Measurements from ENCODE around the gene SARS1.
"Not testable (repeated sequence)": the region's sequence is repeated elsewhere in the genome, so short reads cannot be mapped to it uniquely, and the experiment has no call there.

Gene SARS1

DNA sequence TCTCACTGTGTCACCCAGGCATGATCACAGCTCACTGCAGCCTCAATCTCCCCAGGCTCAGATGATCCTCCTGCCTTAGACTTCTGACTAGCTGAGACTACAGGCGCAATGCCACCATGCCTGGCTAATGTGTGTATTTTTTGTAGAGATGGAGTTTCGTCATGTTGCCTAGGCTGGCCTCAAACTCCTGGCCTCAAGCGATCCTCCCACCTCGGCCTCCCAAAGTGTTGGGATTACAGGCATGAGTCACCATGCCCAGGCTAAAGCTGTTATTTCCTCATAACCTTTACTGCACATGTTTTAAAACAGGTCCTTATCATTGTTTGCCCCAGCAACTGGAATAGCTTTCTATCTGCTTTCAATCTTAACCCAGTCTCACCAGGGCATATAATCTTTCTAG lies 2.9 kb downstream of the SARS1 start:
- H3K4me3 ChIP-seq = no peak overlapping the region
- no peak overlapping the region for H3K27ac ChIP-seq

DNA sequence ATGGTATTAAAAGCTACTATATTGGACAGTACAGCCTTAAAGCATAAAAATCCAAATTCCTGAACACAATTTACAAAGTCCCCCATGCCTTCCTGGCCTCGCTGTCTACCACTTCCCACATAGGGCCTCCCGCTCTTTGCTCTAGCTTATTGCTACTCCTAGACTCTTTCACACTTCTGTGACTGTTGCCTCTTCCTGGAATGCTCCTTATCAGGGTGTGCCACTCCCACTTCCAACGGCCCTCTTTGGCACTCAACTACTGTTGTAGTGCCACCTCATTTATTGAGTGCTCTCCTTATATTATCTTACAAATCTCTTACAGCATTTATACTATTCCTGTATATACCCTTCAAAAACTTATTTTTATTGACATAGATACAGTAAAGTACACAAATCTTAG lies 4.8 kb downstream of the SARS1 start:
- Histone ChIP-seq H3K27ac (no peak overlapping the region), H3K4me3 (no peak overlapping the region)

DNA sequence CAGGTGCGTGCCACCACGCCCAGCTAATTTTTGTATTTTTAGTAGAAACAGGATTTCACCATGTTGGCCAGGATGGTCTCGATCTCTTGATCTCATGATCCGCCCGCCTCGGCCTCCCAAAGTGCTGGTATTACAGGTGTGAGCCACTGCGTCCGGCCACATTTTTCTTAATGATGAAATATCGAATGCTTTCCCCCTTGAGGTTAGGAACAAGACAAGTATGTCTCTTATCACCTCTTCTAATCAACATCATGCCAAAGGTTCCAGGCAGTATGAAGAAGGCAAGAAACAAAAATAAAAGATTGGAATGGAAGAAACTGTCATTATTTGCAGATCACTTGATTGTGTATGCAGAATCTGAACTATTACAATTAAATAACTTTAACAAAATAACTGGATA lies 7.5 kb downstream of the SARS1 start:
- H3K4me3 ChIP-seq, H3K27ac ChIP-seq: not testable (repeated sequence)

DNA sequence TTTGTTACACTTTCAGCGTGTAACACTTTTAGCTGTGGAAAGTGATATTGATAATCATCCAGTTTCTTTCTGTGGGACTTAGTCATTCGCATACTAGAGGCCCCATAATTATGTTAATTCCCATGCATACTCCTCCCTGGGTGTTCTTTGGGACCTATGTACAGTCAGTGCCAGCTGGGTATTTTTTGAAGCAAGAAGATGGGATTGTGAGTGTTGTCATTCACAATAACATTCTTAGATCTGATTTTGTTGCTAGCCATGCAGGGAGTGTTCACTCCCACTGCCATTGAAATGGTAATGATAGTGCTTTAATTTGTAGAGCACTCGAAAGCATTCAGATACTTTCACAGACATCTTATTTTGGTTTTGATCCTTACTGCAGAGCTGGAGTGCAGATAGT lies 11.6 kb downstream of the SARS1 start:
- no peak overlapping the region for H3K4me3 ChIP-seq
- no peak overlapping the region for H3K27ac ChIP-seq

DNA sequence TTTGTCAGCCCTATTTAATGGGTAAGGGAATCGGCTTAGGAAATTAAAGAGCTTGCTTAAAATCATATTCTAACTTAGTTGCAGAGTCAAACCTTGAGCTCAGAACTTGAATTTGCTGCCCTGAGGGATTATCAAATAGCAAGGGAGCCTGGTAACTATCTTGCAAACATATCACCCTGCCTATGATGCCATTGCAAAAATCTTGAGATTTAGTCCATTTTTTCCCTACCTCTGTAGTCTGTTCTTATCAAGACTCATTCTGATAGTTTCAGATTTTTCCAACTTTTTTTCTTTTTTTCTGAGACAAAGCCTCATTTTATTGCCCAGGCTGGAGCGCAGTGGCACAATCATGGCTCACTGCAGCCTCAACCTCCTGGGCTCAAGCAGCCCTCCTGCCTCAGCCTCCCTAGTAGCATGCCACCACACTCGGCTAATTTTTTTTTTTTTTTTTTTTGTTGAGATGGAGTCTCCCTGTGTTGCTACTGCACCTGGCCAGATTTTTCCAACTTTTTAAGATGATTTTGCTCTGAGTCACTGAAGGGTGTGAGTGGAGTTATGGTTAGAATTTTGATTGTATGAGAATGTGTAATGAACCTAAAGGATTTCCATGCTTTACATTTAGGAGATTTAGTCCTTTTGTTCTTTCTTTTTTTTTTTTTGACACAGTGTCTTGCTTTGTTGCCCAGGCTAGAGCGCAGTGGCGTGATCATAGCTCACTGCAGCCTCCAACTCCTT lies 12.2 kb downstream of the SARS1 start:
- no peak overlapping the region for H3K27ac ChIP-seq
- H3K4me3 ChIP-seq = no peak overlapping the region

DNA sequence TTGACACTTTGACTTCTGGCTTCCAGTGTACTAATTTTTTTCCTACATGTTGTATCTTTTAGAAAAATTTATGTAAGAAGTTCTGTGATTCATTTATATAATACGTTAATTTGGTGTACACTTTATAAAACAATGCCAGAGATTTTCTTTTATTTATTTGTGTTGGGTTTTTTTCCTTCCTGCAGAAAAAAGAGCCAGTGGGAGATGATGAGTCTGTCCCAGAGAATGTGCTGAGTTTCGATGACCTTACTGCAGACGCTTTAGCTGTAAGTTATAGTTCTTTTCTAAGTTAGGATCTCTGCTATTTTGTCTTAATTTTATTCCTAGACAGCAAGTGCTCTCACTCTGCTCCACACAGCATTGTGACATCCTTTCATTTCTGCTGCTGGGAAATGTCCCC lies 14.4 kb downstream of the SARS1 start:
- Histone ChIP-seq H3K4me3 (no peak overlapping the region), H3K27ac (no peak overlapping the region)

DNA sequence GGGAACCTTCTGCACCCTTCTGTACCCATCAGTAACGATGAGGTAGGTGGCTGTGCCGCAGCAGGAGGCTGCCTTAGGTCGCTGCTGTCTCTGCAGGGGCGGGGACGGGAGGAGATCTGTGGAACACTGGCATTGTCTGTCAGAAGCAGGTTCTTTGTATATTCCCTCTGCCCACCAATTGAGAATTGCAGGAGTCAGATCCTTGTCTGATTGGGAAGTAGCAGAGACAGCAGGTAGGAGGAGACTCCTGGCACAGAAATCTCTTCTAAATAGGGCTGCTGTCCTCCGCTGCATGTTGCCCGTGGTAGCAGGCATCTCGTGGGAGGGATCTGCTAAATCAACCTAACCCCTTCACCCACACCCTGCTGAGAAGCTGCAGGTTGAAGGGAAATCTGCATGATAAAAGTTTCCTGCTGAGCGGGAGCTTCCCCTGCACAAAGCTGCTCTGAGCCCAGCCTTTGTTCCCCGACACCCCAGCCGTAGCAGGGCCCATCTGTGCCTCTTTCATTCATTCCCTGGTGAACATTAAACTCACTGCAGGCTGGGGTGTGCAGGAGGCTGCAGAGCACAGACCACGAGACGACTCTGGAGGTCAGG lies 15.9 kb downstream of the SARS1 start:
- Histone ChIP-seq H3K4me3 (no peak overlapping the region), H3K27ac (no peak overlapping the region)

DNA sequence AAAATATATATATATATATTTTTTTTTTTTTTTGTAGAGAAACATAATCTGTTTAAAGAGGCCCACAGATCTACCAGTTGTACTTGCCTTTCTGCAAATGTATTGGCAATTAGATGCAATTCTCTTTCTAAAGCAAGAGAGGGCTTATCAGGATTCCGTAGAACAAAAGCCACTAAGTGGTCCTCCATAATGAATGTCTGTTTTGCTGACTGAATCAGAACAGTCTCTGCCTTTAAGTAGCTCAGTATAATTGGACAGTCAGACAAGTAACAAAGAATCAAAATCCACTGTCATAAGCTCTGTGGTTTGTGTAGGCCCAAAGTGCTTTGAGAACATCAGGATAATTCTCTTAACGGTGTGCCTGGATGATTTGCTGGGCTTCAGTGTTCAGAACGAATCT lies 17.3 kb downstream of the SARS1 start:
- Histone ChIP-seq H3K27ac (no peak overlapping the region), H3K4me3 (no peak overlapping the region)

DNA sequence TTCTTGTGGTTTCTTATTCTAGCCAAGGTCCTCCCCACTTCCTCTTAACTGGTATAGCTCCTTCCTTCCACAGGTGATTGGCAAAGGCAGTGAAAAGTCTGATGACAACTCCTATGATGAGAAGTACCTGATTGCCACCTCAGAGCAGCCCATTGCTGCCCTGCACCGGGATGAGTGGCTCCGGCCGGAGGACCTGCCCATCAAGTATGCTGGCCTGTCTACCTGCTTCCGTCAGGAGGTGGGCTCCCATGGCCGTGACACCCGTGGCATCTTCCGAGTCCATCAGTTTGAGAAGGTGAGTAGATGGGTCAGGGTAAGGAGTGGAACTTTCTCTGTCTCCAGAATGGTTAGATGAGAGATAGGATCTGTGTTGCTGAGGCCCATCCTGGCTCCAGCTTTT lies 21.4 kb downstream of the SARS1 start:
- Histone ChIP-seq H3K27ac (no peak overlapping the region), H3K4me3 (no peak overlapping the region)

DNA sequence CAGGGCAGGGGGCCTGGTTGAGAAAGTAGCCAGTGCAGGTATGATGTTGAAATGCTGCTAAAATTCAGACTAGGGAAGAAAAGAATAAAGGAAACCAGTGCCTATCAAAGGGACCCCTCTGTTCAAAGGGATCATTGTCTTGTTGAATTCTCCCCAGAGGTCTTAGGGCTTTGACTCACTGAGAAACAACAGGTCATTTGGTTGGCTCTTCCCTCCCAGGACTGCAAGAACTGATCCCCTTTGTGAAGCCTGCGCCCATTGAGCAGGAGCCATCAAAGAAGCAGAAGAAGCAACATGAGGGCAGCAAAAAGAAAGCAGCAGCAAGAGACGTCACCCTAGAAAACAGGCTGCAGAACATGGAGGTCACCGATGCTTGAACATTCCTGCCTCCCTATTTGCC lies 23.8 kb downstream of the SARS1 start:
- Histone ChIP-seq H3K27ac (no peak overlapping the region), H3K4me3 (no peak overlapping the region)

DNA sequence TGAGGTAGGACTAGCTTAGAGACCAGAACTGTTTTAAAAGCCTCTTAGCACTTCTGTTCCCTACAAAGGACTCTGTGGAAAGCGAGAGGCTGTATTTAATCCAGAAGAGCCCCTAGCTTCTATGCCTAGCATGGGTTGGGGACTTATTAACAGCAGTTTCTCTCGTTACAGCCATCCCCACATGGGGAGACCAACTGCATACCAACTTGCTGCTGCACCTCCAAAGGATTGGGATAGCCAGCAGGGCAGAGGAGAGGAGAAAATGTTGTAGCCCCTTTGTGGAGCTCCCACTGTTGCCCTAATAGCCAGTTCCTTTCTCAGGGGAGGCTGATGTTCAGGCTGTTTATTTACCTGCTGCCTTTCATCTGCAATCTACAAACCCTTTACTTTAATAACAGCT lies 24.7 kb downstream of the SARS1 start:
- Histone ChIP-seq H3K4me3 (no peak overlapping the region), H3K27ac (peak overlapping the region in 5 of 21 experiments; percentile 49 to 86 (median 77))

DNA sequence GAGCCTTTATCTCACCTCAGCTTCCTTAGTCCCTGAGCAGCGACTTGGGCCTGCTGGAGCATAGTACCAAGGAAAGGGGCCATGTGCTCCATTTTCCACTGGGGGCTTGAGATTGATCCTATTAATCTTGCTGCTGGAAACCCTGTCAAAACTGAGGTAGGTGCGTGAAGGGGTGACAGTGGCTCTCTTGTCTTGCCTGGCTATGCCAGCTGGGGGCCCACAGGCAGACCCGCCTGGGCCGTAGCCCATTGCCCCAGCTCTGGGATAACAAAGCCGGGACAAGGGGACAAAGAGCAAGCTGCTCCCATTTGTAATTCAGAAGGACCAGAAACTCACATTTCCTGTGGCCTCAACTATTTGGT lies 25.3 kb downstream of the SARS1 start:
- Histone ChIP-seq H3K4me3 (no peak overlapping the region), H3K27ac (peak overlapping the region in 18 of 21 experiments; percentile 1 to 89 (median 75))

DNA sequence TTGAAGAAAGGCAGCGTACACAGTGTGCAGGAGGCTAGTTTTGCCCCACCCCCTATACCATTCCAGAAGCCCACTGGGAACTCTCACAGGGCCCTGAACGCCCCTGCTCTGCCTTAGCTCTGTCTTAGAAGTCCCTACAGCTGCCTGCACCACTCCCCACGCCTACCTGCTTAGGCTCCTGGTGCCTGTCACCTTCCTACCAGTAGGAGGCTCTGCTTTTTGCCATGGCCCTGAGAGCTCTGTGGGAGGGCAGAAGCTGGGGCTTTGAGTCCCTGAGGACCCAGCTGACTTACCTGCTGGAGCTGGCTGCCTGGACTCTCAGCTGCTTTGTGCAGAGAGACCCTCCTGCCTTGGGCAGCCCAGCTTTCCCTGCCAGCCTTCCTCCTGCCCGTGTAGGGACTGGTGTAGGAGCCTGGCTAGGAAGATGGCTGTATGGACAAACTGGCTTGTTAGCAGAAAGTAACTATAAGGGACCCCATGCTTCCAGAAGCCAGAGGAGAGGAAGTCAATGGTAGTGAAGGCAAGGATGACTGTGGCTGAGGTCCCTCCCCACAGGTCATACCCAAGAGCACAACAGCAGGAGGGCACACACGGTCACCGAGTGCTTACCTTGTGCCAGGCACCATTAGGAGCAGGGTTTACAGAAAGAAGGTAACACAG lies 25.8 kb downstream of the SARS1 start:
- Histone ChIP-seq H3K4me3 (no peak overlapping the region), H3K27ac (peak overlapping the region in 20 of 21 experiments; percentile 46 to 89 (median 74))

DNA sequence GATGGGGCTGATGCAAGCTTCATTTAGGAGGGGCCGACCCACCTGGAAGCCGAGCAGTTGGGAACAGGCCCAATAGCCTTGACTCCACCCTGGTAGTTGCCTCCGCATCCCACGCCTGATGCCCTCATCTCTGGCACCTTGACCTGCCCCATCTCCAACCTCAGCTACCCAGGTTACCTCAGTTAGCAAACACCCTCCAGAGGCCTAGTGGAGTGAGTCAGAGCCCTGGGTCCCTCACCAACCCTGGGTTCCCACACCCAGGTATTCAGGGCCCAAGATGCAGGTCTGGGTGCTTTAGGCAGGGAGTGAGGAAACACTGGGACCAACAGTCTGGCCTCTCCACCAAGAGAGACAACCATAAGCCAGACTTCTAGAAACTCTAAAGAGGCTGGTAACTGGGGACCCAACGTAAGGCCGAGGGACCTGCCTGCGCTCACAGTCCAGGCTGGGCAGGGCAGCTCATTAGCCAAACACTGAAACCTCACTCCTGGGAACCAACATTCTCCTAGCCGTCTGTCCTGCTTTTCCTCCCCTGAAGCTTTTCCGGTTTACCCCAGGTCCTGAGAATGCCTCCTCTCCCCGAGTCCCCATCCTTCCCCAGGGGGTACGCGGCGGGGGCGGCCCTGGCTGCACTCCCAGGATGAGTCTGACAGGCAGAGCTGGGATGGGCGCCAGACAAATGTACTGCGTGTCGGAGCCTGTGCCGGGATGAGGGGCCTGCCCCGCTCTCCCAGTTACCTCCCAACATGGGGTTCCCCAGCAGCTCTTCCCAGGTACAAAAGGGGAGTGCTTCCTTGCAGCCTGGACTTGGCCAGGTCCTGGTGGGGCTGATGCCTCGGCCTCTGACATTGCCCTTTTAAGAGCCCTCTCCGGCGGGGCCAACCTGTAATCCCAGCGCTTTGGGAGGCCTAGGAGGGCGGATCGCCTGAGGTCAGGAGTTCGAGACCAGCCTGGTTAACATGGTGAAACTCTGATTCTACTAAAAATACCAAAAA lies 26.7 kb downstream of the SARS1 start:
- no peak overlapping the region for H3K4me3 ChIP-seq
- H3K27ac ChIP-seq = peak overlapping the region in 20 of 21 experiments; percentile 37 to 89 (median 73)

DNA sequence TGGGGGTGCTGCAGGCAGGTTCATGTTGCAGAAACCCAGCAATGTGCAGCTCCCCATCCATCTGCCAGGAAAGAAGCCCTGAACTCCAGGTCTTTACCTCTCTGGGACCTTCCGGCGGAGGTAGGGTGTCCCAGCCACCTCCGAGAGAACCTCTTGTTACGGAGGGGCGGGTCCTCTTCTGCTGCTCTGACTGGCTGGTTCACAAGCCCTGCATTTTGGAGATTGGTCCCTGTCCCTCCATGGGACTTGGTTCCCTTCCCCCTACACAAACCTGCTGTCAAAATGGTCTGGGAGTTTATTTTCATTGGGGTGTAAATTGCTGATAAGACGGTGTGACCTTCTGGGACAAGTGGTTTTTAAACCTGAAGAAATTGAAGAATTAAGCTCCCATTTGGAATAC lies 27.6 kb downstream of the SARS1 start:
- no peak overlapping the region for H3K4me3 ChIP-seq
- H3K27ac ChIP-seq = peak overlapping the region in 7 of 21 experiments; percentile 23 to 87 (median 77)

DNA sequence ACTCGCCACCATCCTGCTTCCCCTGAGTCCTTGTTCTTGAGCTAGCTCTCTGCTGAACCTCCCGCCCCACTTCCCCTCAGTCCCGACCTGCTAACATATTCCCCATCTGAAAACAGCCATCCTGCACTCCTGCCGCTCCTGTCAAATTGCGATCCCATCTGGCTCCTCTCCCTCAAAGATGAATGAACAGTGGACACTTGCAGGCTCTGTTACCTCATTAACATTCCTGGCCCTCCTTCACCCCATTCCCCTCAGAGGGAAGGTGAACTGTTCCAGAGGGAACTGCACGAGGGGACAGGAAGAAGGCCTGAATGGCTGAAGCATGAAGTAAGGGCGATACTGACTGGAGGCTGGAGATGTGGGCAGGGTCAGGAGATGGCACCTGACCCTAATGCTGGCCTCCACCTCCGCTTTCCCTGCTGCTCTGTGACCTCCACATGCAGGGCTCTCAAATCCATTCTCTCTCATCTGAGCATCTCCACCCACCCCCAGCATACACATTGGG lies 28.2 kb downstream of the SARS1 start:
- Histone ChIP-seq H3K4me3 (no peak overlapping the region), H3K27ac (no peak overlapping the region)

DNA sequence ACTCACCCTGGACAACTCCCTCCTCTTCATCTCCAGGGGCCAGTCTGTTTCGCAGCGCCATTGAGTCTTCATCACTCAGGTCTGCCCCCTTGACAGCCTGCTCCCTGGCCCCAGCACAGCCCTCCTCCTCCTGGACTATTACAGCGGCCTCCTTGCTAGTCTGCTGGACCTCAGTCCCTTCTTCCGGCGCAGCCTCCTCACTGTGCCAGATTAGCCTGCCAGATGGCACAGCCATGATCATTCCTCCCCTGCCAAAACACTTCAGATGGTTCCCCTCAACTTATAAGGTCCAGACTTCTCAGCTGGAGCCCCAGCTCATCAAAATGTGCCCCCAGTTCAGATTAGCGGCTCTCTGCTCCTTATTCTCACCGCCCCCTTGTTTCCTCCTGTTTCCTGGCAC lies 28.7 kb downstream of the SARS1 start:
- Histone ChIP-seq H3K27ac (no peak overlapping the region), H3K4me3 (no peak overlapping the region)

DNA sequence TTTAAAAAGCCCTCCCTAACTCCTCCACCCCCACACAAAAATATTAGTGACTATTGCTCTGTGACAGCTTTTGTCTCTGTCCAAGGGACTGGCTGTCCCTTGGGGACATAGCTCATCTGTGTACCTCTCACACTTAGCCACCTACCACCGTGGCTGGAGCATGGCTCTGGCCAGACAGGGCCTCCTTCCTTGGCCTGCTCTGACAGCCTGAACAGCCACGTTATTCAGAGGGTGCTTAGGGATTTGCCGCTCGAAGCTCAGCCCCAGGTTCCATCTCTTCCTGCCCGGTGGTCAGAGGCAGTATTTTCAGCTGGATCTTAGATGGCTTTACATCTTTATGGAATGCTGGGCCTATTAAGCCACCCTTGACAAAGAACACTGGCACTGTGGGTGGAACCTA lies 29.5 kb downstream of the SARS1 start:
- Histone ChIP-seq H3K27ac (no peak overlapping the region), H3K4me3 (no peak overlapping the region)

DNA sequence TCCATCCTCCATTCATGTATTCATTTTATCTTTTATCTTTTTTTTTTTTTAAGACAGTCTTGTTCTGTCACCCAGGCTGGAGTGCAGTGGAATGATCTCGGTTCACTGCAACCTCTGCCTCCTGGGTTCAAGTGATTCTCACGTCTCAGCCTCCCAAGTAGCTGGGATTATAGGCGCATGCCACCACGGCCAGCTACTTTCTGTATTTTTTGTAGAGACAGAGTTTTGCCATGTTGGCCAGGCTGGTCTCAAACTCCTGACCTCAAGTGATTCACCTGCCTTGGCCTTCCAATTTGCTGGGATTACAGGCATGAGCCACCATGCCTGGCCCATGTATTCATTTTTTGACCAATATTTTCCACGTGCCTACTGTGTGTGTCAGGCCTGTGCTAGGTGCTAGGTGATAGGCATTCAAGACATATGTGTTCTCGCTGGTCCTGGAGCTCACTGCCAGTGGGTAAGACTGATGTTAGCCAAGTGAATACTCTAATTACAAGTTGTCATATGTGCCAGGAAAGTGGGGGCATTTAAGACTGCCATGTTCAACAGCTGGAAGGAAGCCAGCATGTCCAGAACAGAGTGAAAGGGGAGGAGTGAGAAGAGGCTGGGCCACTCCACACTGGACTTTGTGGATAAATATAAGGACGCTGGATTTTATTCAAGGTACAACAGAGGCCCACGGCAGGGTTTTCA lies 30.3 kb downstream of the SARS1 start:
- H3K27ac ChIP-seq = no peak overlapping the region

More for the DNA sequence above, 30.3 kb downstream of the SARS1 start:
- H3K4me3 ChIP-seq = no peak overlapping the region
